NCI-H1092 (cell line): ENCODE data around the gene KCNMB2.
"Not testable (repeated sequence)": the region's sequence is repeated elsewhere in the genome, so short reads cannot be mapped to it uniquely, and the experiment has no call there.

Source experiments
- DNase-seq: peaks from one replicate; lab custom pipeline; 2025; lab: John Stamatoyannopoulos, UW

Gene KCNMB2

DNA sequence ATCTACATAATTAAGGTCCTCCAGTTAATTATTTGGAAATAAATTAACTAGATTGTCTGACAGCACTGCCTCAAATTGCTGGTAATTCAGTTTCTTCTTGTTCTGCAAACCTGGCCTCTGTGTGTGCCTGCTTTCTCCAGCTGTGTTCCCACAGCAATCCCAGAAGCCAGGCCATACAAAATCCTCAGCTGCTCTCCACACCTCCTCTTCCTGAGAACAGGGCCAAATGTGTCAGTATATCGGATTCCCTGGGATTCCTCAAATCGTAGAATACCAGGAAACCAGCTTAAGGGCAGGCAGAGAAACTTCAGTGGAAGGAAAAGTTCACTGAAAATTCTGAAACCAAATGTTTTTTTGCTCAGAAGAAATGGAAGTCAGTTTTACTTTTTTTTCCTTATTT is 273.9 kb downstream of the KCNMB2 start:
- DNase-seq: no peak

DNA sequence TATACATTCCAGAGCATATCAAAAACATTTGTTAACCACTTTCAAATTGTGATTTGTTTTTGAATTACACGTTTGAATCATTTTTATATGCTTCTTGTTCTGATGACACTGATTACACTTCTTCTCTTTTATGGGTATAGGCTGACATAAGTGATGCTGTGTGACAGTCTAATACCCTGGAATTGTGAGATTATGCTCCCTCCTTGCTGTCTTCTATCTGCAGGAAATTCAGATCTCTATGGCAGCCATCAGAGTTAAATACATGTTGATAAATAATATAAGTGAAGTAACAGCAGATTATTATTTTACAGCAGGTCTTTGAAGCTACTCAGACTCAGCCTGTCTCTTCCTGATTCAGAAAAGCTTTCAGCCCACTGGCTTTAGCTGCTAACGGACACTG is 286.5 kb downstream of the KCNMB2 start:
- no peak for DNase-seq

DNA sequence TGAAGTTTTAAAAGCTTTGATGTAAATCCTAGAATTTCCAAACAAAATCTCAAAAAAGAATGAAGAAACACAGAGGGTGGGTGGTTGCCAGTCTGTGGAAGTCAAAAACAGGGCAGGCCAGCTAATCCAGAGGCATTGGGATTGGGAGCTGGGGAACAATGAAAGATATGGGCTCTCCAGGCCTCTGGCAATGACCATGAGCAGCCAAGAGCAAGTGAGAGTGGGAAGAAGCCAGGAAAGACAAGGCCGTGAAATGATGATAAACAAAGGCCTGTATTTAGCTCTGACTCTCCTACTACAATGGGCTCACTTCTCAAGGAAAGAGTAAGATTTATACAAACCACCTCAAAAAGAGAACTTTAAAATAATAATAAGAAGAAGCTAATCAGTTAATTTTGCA is 286.9 kb downstream of the KCNMB2 start:
- DNase-seq: no peak

DNA sequence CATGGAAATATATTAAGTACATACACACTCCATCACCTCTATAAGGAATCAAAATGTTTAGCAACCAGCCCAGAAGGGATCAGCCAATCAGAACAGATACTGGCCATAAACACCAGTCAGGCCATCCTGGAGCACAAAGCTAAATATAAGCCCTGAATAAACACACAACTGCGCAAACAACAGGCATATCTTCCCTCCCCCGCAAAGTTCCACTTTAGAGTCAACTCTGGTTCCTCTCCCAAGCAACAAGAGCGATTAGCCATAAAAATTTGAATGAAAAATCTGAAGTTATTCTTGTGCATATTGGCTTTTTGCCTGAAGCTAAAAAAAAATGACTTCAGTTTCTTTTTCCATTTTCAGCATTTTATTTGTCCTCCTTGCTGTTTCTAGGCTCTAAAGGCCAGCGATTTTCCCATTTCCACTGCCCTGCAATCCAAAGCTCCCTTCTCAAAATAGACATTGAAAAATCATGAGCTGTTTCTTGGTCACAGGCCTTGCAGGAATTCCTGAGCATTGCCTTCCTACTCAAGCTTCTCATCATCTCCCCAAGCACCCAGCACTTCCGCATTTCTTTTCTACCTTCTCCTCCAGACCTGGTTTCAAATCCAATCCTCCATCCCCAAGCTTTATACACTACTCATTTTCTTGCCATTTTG is 287.5 kb downstream of the KCNMB2 start:
- no peak for DNase-seq

DNA sequence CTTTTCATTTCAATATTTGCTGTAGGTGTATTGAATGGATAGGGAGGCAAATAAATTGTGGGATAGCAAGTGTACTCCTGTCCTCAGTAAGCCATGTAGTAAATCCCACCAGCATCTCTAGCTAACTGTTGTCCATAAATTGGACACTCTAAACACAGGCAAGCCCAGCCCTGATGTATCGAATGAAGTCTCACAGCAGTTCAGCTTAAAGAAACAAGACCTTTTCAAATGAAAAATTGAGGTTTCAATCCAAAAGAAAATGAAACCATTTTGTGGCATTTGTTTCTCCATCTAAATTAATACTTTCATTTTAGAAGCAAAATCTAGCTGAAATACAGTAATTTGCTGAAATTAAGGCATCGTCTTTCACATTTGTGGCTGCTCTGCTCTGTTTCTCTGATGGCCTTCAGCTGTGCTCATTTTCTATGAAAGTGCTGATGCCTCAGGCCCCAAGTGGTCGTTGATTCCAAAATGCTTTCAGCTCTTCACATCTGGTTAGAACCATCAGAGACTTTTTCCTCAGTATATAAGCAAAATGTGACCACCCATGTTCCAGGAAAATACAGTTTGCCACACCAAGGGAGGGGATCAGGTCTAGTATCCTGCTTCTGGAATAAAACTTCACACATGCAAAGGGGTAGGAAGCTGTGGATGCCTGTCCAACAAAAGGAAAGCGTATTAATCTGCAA is 290.3 kb downstream of the KCNMB2 start:
- DNase-seq: no peak

DNA sequence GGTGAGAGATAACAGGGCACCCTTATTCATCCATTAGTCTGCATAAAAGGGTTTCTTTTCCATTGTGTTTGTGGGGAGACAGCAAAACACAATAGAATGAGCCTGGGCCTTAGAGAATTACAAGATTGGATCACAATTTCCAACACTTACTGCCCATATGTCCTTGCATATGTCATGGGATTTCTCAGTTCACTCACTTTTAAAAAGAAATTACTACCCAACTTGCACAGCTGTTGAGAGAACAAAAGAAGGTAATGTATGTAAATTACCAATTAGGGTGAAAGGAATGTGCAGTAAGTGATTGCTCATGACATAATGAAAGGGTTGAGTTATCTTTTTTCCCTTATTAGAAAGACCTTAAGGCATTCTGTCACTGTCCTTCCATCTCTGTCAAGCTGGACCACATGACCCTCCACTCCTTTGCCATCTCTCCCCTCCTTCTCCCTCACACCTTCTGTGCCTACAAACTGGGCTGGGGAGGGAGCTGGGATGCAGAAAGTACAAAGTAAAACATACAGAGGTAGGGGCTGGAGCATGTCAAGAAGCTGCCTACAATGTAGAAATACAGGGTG is 291.1 kb downstream of the KCNMB2 start:
- no peak for DNase-seq

DNA sequence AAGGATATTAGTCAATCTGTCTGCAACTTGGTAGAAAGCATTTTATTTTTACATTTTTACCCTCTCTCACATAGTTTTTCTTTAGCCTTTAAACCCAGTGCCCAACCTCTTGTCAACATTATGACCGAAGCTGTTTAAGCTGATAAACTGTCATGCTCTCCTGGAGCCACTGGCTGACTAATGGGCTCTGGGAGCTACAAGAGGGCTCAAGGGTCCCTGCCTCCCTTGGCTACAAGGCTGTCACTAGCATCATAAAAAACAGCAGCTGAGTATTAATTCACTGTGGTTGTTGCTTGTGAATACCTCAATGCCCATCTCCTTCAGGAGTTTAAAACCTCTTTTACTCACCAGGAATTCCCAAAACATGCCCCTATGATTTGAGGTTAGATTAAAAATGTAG is 297.5 kb downstream of the KCNMB2 start:
- no peak for DNase-seq

DNA sequence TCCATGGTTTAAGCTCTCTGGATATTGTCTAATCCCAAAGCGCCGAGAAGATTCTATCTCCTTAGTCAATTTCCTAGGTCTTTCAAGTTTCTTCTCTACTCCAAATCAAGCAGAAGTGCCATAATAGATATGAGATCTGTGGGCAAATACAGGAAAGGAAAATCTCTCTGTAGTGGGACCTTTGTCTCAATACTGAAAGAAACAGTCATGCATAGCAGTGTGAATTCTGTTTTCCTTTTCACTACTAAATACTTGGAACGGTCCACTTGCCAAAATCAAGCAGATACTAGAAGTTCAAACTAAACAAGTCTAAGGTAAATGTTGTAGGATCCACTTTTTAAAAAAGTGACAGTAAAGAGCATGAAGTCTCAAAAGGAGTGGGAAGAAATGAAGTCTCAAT is 298.8 kb downstream of the KCNMB2 start:
- no peak for DNase-seq

DNA sequence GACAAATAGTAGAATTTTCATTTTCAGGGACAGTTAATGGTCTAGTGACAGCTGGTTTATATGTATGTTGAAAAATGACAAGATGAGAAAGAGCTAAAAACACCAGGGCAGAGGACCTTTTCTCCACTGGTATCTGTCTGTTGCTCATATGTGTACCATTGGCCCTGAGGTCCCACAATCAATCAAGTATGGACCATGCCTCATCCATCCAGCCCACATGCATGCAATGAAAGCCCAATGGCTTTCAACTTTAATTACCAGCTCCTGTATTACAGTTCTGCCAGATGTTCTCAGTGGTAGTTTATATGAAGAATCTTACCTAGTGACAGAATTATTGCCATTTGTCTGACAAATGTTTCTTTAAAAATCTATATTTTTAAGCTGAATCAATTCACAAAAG is 301.3 kb downstream of the KCNMB2 start:
- no peak for DNase-seq

DNA sequence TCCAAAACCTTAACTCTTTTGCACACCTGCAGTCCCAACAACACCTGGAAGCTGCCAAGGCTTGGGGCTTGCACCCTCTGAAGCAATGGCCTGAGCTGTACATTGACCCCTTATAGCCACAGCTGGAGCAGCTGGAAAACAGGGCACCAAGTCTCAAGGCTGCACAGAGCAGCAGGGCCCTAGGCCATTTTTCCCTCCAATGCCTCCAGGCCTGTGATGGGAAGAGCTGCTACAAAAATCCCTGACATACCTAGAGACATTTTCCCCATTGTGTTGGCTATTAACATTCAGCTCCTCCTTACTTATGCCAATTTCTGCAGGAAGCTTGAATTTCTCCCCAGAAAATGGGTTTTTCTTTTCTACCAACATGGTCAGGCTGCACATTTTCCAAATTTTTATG is 304.4 kb downstream of the KCNMB2 start:
- DNase-seq: no peak

DNA sequence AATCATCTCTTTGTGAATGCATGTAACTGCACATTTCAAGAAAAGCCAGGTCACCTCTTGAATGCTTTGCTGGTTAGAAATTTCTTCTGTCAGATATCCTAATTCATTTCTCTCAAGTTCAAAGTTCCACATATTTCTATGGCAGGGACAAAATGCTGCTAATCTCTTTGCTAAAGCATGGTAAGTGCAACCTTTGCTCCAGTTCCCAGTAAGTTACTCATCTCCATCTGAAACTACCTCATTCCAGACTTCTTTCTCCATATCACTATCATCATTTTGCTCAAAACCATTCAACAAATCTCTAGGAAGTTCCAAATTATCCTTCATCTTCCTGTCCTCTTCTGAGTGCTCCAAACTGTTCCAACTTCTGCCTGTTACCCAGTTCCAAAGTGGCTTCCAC is 304.8 kb downstream of the KCNMB2 start:
- no peak for DNase-seq

DNA sequence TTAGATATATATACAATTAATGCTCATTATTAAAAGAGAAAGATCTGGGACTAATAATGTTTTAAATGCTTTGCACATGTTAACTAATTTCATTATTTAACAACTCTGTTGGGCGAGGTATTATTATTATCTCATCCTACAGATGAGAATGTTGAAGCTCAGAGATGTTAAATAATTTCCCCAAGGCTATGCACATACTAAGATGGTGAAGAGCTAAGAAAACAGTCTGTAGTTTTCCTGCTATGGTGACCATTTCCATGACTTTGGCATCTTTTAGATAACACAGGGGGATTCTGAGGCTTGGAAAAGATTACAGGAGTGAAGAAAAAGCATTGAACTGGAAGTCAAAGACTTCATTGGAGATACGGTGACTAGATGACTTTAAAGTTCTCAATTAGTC is 308.7 kb downstream of the KCNMB2 start:
- DNase-seq: no peak

DNA sequence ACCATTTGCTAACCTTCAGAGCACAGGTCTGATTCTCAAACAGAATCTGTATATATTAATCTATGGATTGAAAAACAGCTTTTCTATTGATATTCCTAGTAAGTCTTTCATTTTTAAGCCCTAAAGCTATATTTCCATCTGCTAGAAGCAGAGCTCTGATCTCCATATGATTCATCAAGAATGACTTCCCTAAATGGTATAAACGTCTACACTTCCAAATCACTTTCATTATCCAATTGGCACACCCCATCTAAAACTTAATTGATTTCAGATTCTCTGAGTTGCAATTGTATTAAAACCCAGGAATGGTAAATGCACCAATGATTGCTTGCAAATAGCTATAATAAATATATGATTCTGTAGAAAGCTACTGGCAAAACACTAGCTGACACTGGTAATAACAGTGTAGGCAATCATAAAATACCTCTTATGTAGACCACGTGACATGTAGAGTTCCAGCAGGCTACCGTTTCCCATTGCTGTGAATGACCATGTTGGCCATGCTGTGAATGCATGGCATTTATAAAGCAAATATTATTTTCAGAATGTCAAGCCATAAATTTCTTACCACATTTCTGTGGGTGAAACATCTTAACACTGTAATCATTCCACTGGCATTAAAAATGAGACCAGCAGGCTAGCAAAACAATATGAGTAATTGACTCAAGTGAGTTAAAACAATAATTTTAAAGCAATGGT is 309.3 kb downstream of the KCNMB2 start:
- DNase-seq: no peak

DNA sequence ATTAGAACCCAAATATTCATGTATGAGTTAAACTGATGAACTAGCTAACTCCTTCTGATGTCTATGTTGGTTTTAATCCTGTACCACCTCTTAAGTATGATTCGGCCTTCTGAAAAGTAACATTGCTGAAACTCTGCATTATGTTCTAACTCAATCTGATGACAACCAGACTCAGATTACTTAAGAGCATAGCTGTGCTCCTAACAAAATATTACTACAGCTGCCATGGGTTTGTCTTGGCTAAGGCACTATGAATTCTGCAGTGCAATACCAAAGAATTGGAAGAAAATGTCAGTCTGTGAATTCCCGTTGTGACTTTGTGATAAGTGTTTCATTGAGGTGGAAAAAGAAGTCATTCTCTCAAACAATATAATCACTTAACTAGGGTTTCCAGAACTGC is 311.0 kb downstream of the KCNMB2 start:
- no peak for DNase-seq

DNA sequence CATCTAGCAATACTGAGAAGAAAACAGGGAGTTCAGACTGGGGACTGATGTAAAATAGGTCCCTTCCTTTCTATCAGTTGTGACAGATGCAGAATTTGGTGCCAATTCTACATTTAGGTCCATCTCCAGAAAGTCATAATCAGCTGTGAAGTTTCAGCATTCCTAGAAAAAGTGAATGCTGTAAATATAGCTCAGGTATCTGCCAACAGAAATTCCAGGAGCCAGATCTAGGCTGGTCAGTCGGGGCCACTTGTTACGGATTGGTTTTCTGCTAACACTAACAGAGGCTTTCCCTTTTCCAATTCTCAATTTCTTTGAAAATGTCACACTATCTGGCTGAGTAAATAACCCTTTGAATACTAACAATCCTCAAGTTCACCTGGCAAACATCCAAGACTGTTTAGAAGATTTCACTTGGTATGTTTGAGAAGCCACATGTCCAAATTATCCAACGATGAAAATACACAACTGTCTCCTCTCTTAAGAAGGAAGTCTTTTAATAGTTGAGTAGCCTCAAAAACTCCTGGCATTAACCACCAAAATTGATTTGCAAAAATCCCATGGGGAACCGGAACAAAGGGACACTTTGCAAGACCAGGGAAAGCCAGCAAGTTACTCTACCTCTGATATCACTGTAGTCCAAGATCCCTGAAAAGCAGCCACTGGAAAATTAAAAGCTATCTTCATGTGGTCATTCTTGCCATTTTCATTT is 313.1 kb downstream of the KCNMB2 start:
- no peak for DNase-seq

DNA sequence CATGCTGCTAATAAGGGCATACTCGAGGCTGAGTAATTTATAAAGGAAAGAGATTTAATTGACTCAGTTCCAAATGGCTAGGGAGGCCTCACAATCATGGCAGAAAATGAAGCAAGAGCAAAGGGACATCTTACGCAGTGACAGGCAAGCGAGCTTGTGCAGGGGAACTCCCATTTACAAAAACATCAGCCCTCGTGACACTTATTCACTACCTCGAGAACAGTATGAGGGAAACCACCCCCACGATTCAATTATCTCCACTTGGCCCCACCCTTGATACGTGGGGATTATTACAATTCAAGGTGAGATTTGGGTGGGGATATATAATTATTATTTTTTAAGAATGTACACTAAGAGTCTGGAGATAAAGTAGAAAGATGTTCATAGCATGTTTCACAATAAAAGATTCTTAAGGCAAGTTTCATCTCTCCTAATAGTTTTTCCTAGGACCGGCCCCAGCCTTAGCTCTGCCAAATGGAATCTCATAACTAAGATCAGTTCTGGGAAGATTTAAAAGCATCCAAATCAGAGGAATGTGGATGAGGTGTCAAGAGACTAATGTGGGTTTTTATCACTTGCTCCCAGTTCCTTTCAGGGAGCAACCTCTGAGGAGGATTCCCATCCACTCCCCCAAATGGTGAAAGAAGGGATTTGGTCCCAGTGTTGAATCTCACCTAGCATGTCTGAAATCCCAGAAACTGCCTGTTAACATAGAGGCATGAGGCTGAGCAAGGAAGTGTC is 314.4 kb downstream of the KCNMB2 start:
- no peak for DNase-seq

DNA sequence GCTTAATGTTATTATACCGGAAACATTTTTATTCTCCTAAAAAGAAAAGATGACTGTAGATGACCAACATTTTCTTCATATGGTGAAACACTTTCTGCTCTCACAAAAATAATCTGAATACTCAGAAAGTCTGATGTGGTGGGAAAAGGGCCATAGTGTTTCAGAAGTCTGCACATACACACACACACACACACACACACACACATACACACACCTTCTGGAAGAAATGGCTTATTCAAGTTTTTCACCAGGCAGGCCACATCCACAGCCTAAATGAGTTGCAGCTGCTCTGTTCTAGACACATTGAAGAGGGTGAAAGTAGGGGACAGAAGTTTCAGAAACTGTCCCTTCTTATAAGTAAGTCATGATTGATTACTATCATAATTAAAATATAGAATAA is 315.3 kb downstream of the KCNMB2 start:
- DNase-seq: no peak

DNA sequence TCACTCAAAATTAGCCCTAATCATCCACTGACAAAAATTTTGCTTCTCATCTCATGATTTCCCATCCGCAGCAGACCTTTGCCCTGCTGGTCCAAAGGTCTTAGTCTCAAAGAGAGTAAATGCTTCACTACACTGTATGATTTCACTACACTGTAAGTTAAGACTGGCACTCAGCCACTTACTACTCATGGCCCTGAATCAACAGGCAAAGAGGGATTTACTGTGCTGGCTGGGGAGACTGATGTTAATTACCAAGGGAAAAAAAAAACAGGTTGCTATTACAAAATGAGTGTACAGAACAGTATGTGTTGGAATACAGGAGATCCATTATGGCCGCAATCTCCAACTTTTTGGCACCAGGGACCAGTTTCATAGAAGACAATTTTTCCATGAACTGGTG is 320.6 kb downstream of the KCNMB2 start:
- DNase-seq: no peak

DNA sequence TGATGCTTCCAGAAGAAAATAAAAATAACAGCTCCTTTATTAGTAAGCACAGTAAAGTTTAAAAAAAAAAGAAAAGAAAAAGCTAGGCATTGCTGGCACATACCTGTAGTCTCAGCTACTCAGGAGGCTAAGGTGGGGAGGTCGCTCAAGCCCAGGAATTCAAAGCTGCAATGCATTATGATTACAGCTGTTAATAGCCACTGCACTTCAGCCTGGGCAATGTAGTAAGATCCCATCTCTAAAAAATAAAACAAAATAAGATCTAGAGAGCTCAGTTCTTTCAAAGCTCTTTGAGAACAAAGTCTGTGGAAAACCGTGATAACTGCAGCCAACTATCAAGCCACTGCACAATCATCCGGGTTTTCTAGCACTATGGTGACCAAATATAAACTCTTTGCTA is 323.1 kb downstream of the KCNMB2 start:
- no peak for DNase-seq

DNA sequence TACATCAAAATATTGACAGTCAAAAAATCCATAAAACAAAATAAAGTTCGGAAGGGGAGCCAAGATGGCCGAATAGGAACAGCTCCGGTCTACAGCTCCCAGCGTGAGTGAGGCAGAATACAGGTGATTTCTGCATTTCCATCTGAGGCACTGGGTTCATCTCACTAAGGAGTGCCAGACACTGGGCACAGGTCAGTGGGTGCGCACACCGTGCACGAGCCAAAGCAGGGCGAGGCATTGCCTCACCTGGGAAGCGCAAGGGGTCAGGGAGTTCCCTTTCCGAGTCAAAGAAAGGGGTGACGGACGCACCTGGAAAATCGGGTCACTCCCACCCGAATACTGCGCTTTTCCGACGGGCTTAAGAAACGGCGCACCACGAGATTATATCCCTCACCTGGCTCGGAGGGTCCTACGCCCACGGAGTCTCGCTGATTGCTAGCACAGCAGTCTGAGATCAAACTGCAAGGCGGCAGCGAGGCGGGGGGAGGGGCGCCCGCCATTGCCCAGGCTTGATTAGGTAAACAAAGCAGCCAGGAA is 323.7 kb downstream of the KCNMB2 start:
- DNase-seq: not testable (repeated sequence)

DNA sequence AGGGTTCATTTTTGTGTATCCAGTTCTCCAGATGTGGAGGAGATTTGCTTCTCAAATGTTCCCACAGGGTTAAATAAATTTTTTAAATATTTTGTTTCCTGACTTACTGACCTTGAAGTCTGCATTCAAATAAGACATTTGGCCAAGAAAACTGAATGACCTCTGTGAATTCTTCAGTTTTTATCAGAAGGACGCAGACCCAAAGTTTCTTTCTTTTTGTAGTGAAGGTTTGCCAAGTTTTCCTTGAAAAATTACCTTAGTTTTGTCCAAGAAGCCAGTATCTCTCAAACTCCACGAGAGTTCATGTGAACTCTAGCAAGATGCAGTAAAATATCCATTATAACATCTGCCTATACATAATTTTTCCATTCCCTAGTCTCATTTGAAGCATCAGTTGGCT is 332.4 kb downstream of the KCNMB2 start:
- no peak for DNase-seq

DNA sequence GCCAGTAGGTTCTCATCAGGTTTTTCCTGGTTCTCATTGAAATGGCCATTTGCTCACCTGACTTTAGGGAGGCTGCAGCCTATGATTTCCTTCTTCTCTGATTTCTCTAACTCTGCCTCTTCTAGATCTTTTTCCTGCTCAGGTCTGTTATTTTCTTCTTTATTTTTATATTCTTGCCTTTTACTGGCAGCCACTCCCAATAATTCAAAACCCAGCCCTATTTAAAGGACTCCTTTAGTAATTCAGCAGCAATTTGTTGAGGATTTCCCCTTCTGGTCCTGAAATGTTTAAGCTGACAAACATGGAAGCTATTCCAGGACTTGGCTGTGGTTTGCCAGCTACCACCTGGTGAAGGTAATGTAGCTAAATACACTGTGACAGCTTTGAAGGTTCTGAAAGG is 333.8 kb downstream of the KCNMB2 start:
- no peak for DNase-seq
